Measurements from ENCODE around the gene RSRC1. TPM values are rescaled to one million over a fixed set of nuclear protein-coding genes. Genes with fewer than 3 reads are reported as not detected.

RSRC1 gene
- polyA plus RNA-seq, 1 experiment, result 2.7 TPM

- CTCF ChIA-PET, result interaction anchor here (0.7 to 1.2 kb wide), 2 partner anchors 15 to 825 kb away, joined by 3 to 4 read pairs; no protein-coding TSS in a partner anchor
- TF ChIP-seq CTCF (IDR thresholded peaks at IDR 0.05; ENCODE audit: insufficient read depth, low read depth, low read length), result no peak
These were observed 321.9 kb downstream of the RSRC1 start for GRCh38 chr3:158431829-158432228.

DNA sequence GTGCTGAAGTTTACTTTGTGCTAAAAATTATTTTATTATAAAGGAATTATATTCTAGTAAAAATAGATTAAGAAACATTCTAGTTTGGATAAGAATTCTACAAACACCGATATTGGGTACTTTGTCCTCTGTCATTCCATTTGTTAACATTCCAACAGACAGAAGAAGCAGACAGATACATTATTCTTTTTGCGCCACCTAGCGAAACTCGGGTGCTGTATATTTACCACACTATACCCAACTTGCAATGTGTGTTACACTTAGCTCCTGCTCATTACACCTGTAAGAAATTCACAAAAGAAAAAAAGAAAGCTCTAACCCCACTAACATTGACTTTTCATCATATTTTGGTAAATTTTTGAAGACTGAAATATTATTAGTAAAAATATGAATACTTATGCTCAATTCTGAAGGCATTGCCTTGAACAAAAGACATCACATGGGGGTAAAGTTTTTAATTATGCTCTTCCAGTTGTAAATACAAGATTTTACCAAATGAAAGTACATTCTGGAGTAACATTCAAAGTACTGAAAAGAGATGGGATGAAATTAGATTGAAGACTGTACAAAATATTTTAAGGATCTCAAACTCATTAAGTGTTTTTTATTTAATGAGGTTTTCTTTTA, 324.6 kb downstream of the RSRC1 start:
- peak; percentile 16 for DNase-seq (ENCODE audit: low read depth)
- Histone ChIP-seq H3K36me3 (ENCODE audit: control insufficient read depth, insufficient read depth, low read length) (no peaks in the 10 kb centered on the region), H3K4me3 (ENCODE audit: low read depth, low read length) (no peak overlapping the region), H3K27me3 (ENCODE audit: control insufficient read depth, insufficient read depth, low read length) (no peaks in the 10 kb centered on the region)
- ChIA-PET CTCF (interaction anchor here (0.5 to 2.9 kb wide), 19 partner anchors 26 to 909 kb away, joined by 3 to 16 read pairs (median 4); partner anchors contain the start of gene RSRC1), POLR2A (no interaction called here)
- peak; percentile 74 for TF ChIP-seq CTCF (IDR thresholded peaks at IDR 0.05; ENCODE audit: insufficient read depth, low read depth, low read length)

More at GRCh38 chr3:158431829-158432228, 321.9 kb downstream of the RSRC1 start:
- no peak overlapping the region for H3K4me3 ChIP-seq (ENCODE audit: low read depth, low read length)
- H3K36me3 ChIP-seq (ENCODE audit: control insufficient read depth, insufficient read depth, low read length), result no peaks in the 10 kb centered on the region
- DNase-seq (ENCODE audit: low read depth), result no peak
- POLR2A ChIA-PET, result no interaction called here
- H3K27me3 ChIP-seq (ENCODE audit: control insufficient read depth, insufficient read depth, low read length), result no peaks in the 10 kb centered on the region

DNA sequence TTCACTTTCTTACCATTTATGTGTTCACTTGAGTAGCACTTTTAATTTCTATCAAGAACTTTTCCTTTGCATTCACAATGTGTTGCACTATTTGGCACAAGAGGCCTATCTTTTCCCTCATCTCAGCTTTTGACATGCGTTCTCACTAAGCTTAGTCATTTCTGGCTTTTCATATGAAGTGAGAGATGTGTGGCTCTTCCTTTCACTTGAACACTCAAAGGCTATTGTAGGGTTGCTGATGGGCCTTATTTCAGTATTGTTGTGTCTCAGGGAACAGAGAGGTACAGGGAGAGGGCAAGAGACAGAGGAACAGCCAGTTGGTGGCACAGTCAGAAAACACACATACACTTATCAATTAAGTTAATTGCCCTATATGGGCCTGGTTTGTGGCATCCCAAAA, 333.7 kb downstream of the RSRC1 start:
- CTCF ChIA-PET, result interaction anchor here (1.1 to 1.6 kb wide), 2 partner anchors 441 to 837 kb away, joined by 3 to 5 read pairs; no protein-coding TSS in a partner anchor
- POLR2A ChIA-PET, result no interaction called here
- Histone ChIP-seq H3K36me3 (ENCODE audit: control insufficient read depth, insufficient read depth, low read length) (no peaks in the 10 kb centered on the region), H3K4me3 (ENCODE audit: low read depth, low read length) (no peak overlapping the region), H3K27me3 (ENCODE audit: control insufficient read depth, insufficient read depth, low read length) (no peaks in the 10 kb centered on the region)
- no peak for DNase-seq (ENCODE audit: low read depth)
- TF ChIP-seq CTCF (IDR thresholded peaks at IDR 0.05; ENCODE audit: insufficient read depth, low read depth, low read length), result no peak

GRCh38 chr3:158447408-158447807, 337.5 kb downstream of the RSRC1 start:
- Histone ChIP-seq H3K36me3 (ENCODE audit: control insufficient read depth, insufficient read depth, low read length) (no peaks in the 10 kb centered on the region), H3K27me3 (ENCODE audit: control insufficient read depth, insufficient read depth, low read length) (no peaks in the 10 kb centered on the region), H3K4me3 (ENCODE audit: low read depth, low read length) (no peak overlapping the region)
- CTCF ChIA-PET, result interaction anchor here (0.6 kb wide), 1 partner anchor 15 kb away, joined by 4 read pairs; no protein-coding TSS in a partner anchor
- POLR2A ChIA-PET, result no interaction called here
- DNase-seq (ENCODE audit: low read depth), result no peak
- TF ChIP-seq CTCF (IDR thresholded peaks at IDR 0.05; ENCODE audit: insufficient read depth, low read depth, low read length), result no peak

GRCh38 chr3:158451405-158452055, 341.6 kb downstream of the RSRC1 start:
- DNase-seq (ENCODE audit: low read depth), result no peak
- H3K36me3 ChIP-seq (ENCODE audit: control insufficient read depth, insufficient read depth, low read length), result no peaks in the 10 kb centered on the region
- POLR2A ChIA-PET, result no interaction called here
- H3K27me3 ChIP-seq (ENCODE audit: control insufficient read depth, insufficient read depth, low read length), result no peaks in the 10 kb centered on the region
- CTCF ChIA-PET, result interaction anchor here (0.8 to 1.8 kb wide), 2 partner anchors 845 to 908 kb away, joined by 3 read pairs; no protein-coding TSS in a partner anchor
- no peak overlapping the region for H3K4me3 ChIP-seq (ENCODE audit: low read depth, low read length)
- no peak for TF ChIP-seq CTCF (IDR thresholded peaks at IDR 0.05; ENCODE audit: insufficient read depth, low read depth, low read length)
